GM12878 (cell line): Measurements from ENCODE around the gene DHX34. TPM values are rescaled to one million over a fixed set of nuclear protein-coding genes. Genes with fewer than 3 reads are reported as not detected.

Experiments used
- ATAC-seq: fragments of 200-7000 bp; cut with Tn5 transposase; 3 replicates; pipeline ENCODE4 v1.9.1; 2020; ENCODE audit warnings: mild to moderate bottlenecking, moderate library complexity
- BruUV-seq: library from RNA; stranded (reverse); fragments of 400-500 nt; replicated peaks from 2 replicates; lab custom pipeline; 2021; lab: Mats Ljungman, UMichigan
- CTCF ChIA-PET: fragments of 300-600 bp; sonication (Branson Sonifier 250); formaldehyde crosslinking; extraction: SDS; loops from one replicate; lab custom pipeline; 2021; ENCODE audit warnings: inconsistent platforms; lab: Yijun Ruan, JAX
- POLR2A ChIA-PET: fragments of 350-600 bp; formaldehyde crosslinking; extraction: SDS; loops from one replicate; lab custom pipeline; 2021; ENCODE audit warnings: inconsistent platforms; lab: Charles Lee
- RAD21 ChIA-PET: fragments of 300-600 bp; sonication (Branson Sonifier 250); formaldehyde crosslinking; loops from one replicate; lab custom pipeline; 2023; ENCODE audit warnings: antibody characterized with exemption; ENCODE audit not compliant: unreplicated experiment; lab: Charles Lee
- SMC1A ChIA-PET: fragments of 300-600 bp; sonication (Branson Sonifier 250); formaldehyde crosslinking; loops from one replicate; lab custom pipeline; 2023; ENCODE audit not compliant: unreplicated experiment, uncharacterized antibody; lab: Charles Lee
- DNase-seq: peaks from one replicate; pipeline ENCODE4 v3.0.0-alpha.2; 2011; ENCODE audit warnings: low read depth, low spot score
- FAIRE-seq: peaks from 3 replicates; lab custom pipeline; 2011; peaks lifted over from hg19 to GRCh38; lab: Jason Lieb, UNC
- H2AFZ ChIP-seq: 2 replicates; pipeline ENCODE4 v1.6.0; 2011; ENCODE audit warnings: low read depth, low read length, control low read depth; ENCODE audit not compliant: control insufficient read depth
- H3K27ac ChIP-seq: 2 replicates; pipeline ENCODE4 v1.5.1; 2011; ENCODE audit warnings: control low read depth; ENCODE audit not compliant: control insufficient read depth, insufficient read depth
- H3K27me3 ChIP-seq, 2 experiments: replicated peaks in 1 of 2; 2 replicates each; pipeline versions ENCODE4 v1.6.0 to v1.6.1; 2011; ENCODE audit warnings: low read length in 1 of 2; ENCODE audit not compliant: control insufficient read depth in 2 of 2, insufficient read depth in 2 of 2
- H3K36me3 ChIP-seq, 2 experiments: 2 replicates each; pipeline ENCODE4 v1.5.1; 2011; ENCODE audit warnings: low read length in 1 of 2; ENCODE audit not compliant: control insufficient read depth in 2 of 2, insufficient read depth in 2 of 2
- H3K4me1 ChIP-seq: 2 replicates; pipeline ENCODE4 v1.6.1; 2011; ENCODE audit warnings: mild to moderate bottlenecking, low read length, moderate library complexity, mixed read lengths; ENCODE audit not compliant: control insufficient read depth, insufficient read depth
- H3K4me2 ChIP-seq: 2 replicates; pipeline ENCODE4 v1.6.0; 2011; ENCODE audit warnings: control low read depth; ENCODE audit not compliant: control insufficient read depth, insufficient read depth
- H3K4me3 ChIP-seq: fragments of 200-600 bp; sonication (generic); 2 replicates; pipeline ENCODE4 v1.5.1; 2016
- H3K79me2 ChIP-seq: 2 replicates; pipeline ENCODE4 v1.6.0; 2011; ENCODE audit warnings: low read length; ENCODE audit not compliant: control insufficient read depth, insufficient read depth
- H3K9ac ChIP-seq: 2 replicates; pipeline ENCODE4 v1.8.0; 2011; ENCODE audit warnings: low read length, control low read depth, mixed read lengths; ENCODE audit not compliant: control insufficient read depth, insufficient read depth
- H3K9me3 ChIP-seq: replicated peaks from 3 replicates; pipeline ENCODE4 v1.5.1; 2011; ENCODE audit warnings: mild to moderate bottlenecking, low read length; ENCODE audit not compliant: control insufficient read depth, insufficient read depth
- H4K20me1 ChIP-seq: 2 replicates; pipeline ENCODE4 v1.6.0; 2011; ENCODE audit not compliant: control insufficient read depth, insufficient read depth
- CBX3 ChIP-seq: fragments of 200-600 bp; sonication (generic); IDR thresholded peaks from 2 replicates; pipeline ENCODE4 v1.6.1; 2016; ENCODE audit warnings: low read depth, borderline replicate concordance
- CHD2 ChIP-seq: IDR thresholded peaks from 2 replicates; pipeline ENCODE4 v1.6.1; 2011; ENCODE audit warnings: low read depth, low read length, improper control_type of control experiment, borderline replicate concordance
- HDGF ChIP-seq: fragments of 450-650 bp; IDR thresholded peaks from 2 replicates; pipeline ENCODE4 v1.6.1; 2016; ENCODE audit warnings: antibody characterized with exemption
- LARP7 ChIP-seq: fragments of 450-650 bp; IDR thresholded peaks from 2 replicates; pipeline ENCODE4 v1.6.1; 2017; ENCODE audit warnings: mild to moderate bottlenecking
- MTA2 ChIP-seq: fragments of 450-650 bp; IDR thresholded peaks from 2 replicates; pipeline ENCODE4 v1.6.1; 2016; ENCODE audit warnings: low read depth, mild to moderate bottlenecking, moderate library complexity
- POLR2AphosphoS5 ChIP-seq: IDR thresholded peaks from 2 replicates; pipeline ENCODE4 v1.6.1; 2011; ENCODE audit warnings: mild to moderate bottlenecking, low read length, inconsistent platforms
- RUNX3 ChIP-seq: IDR thresholded peaks from 2 replicates; pipeline ENCODE4 v1.6.1; 2012; ENCODE audit warnings: low read length, inconsistent platforms
- WGBS: methylation state at CpG from one replicate; pipeline ENCODE4 v1.1.6; 2016; ENCODE audit warnings: low lambda C conversion rate; ENCODE audit not compliant: insufficient replicate concordance, insufficient coverage; ENCODE audit errors: missing lambda C conversion rate; 5-methylcytosine and 5-hydroxymethylcytosine counted together
- in situ Hi-C: fragments of 300-500 bp; cut with MboI; formaldehyde crosslinking; loops from 9 replicates; pipeline ENCODE4 v1.14.3; 2018; ENCODE audit warnings: mixed read lengths
- intact Hi-C: fragments of 100-400 bp; cut with micrococcal nuclease; formaldehyde crosslinking; loops from one replicate; pipeline ENCODE4 v1.14.2; 2022; ENCODE audit not compliant: unreplicated experiment
- polyA plus RNA-seq, 11 experiments: library from polyadenylated mRNA; depleted of rRNA in 4 of 11; unstranded in 6 of 11; stranded (reverse) in 5 of 11; fragments of >200 nt; fragmentation: Nextera tagmentation in 4 of 11; fragmentation: Illumina TruSeq in 1 of 11; extraction: Ambion mirVana in 4 of 11; extraction: Trizol in 1 of 11; gene quantifications; 1 replicate in 1 of 11; 2 replicates in 10 of 11; pipeline versions ENCODE4 v1.2.1 to v1.2.3, GENCODE V29; 2011 to 2016; ENCODE audit warnings: inconsistent platforms in 2 of 11, missing spikeins in 2 of 11, low read depth in 1 of 11
- total RNA-seq, 4 experiments: library from RNA; depleted of rRNA in 3 of 4; stranded (reverse); fragments of >200 nt in 3 of 4; fragmentation: Illumina TruSeq in 1 of 4; extraction: Trizol in 1 of 4; gene quantifications; 2 replicates each; pipeline versions ENCODE4 v1.2.1 to v1.2.3, GENCODE V29; 2013 to 2021
- TF ChIP-seq, protein P1 (sequence below): IDR thresholded peaks from 2 replicates; pipeline ENCODE4 v1.6.1; 2011; ENCODE audit warnings: borderline replicate concordance, low read depth, mild to moderate bottlenecking, moderate library complexity, mixed read lengths, low read length; ENCODE audit not compliant: insufficient read depth; ENCODE audit errors: extremely low read length
- TF ChIP-seq, protein P2 (sequence below): IDR thresholded peaks from 2 replicates; pipeline ENCODE4 v1.6.1; 2012; ENCODE audit warnings: low read depth, low read length, improper control_type of control experiment
- TF ChIP-seq, protein P3 (sequence below): fragments of 450-650 bp; IDR thresholded peaks from 2 replicates; pipeline ENCODE4 v1.6.1; 2017; ENCODE audit warnings: borderline replicate concordance

Gene DHX34
- total and polyA plus RNA-seq, 10 of the 15 experiments (the other 5 are each of a cell fraction or from before 2014, with no cell fraction given), result 0.19 to 16.9 (median 10.5) TPM

GRCh38 chr19:47371261-47371660 is 22.1 kb downstream of the DHX34 start:
- SMC1A ChIA-PET, result no interaction called here
- DNase-seq, result no peak
- in situ Hi-C loops, result no loop called here
- Histone ChIP-seq H4K20me1 (no peaks in the 10 kb centered on the region; the same call in 1 of the 2 replicates), H3K4me1 (no peaks in the 10 kb centered on the region), H3K27ac (no peak overlapping the region), H3K27me3 (no peaks in the 10 kb centered on the region), H3K9ac (no peak overlapping the region), H3K4me3 (no peak overlapping the region), H3K9me3 (no peaks in the 10 kb centered on the region), H3K79me2 (no peaks in the 10 kb centered on the region), H3K36me3 (peaks cover 7 to 29% of the 10 kb centered on the region in 2 experiments; a peak in 3 of 4 replicates), H3K4me2 (no peak overlapping the region), H2AFZ (no peak overlapping the region)
- RAD21 ChIA-PET, result no interaction called here
- no peak for ATAC-seq
- POLR2A ChIA-PET, result no interaction called here
- WGBS, result 85% methylated on average over 9 of the region's 9 CpGs
- TF ChIP-seq LARP7, result no peak
- TF ChIP-seq, protein P1, sequence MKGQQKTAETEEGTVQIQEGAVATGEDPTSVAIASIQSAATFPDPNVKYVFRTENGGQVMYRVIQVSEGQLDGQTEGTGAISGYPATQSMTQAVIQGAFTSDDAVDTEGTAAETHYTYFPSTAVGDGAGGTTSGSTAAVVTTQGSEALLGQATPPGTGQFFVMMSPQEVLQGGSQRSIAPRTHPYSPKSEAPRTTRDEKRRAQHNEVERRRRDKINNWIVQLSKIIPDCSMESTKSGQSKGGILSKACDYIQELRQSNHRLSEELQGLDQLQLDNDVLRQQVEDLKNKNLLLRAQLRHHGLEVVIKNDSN, result no peak
- FAIRE-seq, result no peak
- BruUV-seq, result no TSS peak
- intact Hi-C loops, result no loop called here
- CTCF ChIA-PET, result interaction anchor here (1.9 kb wide), 1 partner anchor 22 kb away, joined by 5 read pairs; the partner anchor contains the start of gene DHX34

GRCh38 chr19:47372603-47373002 is 23.5 kb downstream of the DHX34 start:
- Histone ChIP-seq H2AFZ (no peak overlapping the region), H3K27me3 (no peaks in the 10 kb centered on the region), H3K4me3 (no peak overlapping the region)
- SMC1A ChIA-PET, result no interaction called here
- TF ChIP-seq, protein P2, sequence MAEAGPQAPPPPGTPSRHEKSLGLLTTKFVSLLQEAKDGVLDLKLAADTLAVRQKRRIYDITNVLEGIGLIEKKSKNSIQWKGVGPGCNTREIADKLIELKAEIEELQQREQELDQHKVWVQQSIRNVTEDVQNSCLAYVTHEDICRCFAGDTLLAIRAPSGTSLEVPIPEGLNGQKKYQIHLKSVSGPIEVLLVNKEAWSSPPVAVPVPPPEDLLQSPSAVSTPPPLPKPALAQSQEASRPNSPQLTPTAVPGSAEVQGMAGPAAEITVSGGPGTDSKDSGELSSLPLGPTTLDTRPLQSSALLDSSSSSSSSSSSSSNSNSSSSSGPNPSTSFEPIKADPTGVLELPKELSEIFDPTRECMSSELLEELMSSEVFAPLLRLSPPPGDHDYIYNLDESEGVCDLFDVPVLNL, result no peak
- TF ChIP-seq MTA2 (no peak), RUNX3 (no peak), POLR2AphosphoS5 (no peak), CHD2 (no peak), HDGF (no peak), CBX3 (no peak)
- TF ChIP-seq, protein P3, sequence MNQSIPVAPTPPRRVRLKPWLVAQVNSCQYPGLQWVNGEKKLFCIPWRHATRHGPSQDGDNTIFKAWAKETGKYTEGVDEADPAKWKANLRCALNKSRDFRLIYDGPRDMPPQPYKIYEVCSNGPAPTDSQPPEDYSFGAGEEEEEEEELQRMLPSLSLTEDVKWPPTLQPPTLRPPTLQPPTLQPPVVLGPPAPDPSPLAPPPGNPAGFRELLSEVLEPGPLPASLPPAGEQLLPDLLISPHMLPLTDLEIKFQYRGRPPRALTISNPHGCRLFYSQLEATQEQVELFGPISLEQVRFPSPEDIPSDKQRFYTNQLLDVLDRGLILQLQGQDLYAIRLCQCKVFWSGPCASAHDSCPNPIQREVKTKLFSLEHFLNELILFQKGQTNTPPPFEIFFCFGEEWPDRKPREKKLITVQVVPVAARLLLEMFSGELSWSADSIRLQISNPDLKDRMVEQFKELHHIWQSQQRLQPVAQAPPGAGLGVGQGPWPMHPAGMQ, result no peak
- TF ChIP-seq, all 136 proteins: peak for 0
- ATAC-seq (no peak), DNase-seq (no peak), FAIRE-seq (no peak)
- ChIA-PET POLR2A (no interaction called here), CTCF (no interaction called here), RAD21 (no interaction called here)
- Histone ChIP-seq H3K36me3 (peaks cover 10 to 39% of the 10 kb centered on the region in 2 experiments; a peak in 3 of 4 replicates), H4K20me1 (no peaks in the 10 kb centered on the region; the same call in 1 of the 2 replicates), H3K9ac (no peak overlapping the region), H3K4me1 (no peaks in the 10 kb centered on the region), H3K79me2 (no peaks in the 10 kb centered on the region), H3K27ac (no peak overlapping the region), H3K9me3 (no peaks in the 10 kb centered on the region), H3K4me2 (no peak overlapping the region)
- intact Hi-C loops (no loop called here), in situ Hi-C loops (no loop called here)
- no TSS peak for BruUV-seq
- WGBS, result 97% methylated on average over 20 of the region's 22 CpGs
